Body of pancreas (tissue), 4 donors: ENCODE data around the gene ADGRF4. TPM values are rescaled to one million over a fixed set of nuclear protein-coding genes. Genes with fewer than 3 reads are reported as not detected.

ENCODE experiments used
- ATAC-seq: fragments of 150-250 bp; one replicate; pipeline ENCODE4 v1.9.1; 2016
- DNase-seq, 4 donors: peaks; one replicate each; pipeline ENCODE4 v3.0.0-alpha.2; 2019
- H3K27ac ChIP-seq, 4 donors: fragments of 200-600 bp; sonication (generic); 1 replicate in 3 of 4; 2 replicates in 1 of 4; pipeline versions ENCODE4 v1.5.1 to v1.6.1; 2016 to 2019; ENCODE audit warnings: mild to moderate bottlenecking in 1 of 4, mixed read lengths in 1 of 4, moderate library complexity in 1 of 4
- H3K27me3 ChIP-seq, 2 donors: fragments of 200-600 bp; sonication (generic); one replicate each; pipeline ENCODE4 v1.6.0; 2016; ENCODE audit warnings: mild to moderate bottlenecking in 1 of 2
- H3K36me3 ChIP-seq, 2 donors: fragments of 200-600 bp; sonication (generic); replicated peaks in 1 of 2; 2 replicates each; pipeline ENCODE4 v1.5.1; 2016; ENCODE audit warnings: low read depth in 2 of 2; ENCODE audit not compliant: insufficient read depth in 1 of 2
- H3K4me1 ChIP-seq: fragments of 200-600 bp; sonication (generic); one replicate; pipeline ENCODE4 v1.6.0; 2016
- H3K4me3 ChIP-seq, 2 donors: fragments of 200-600 bp; sonication (generic); 1 replicate in 1 of 2; 2 replicates in 1 of 2; pipeline ENCODE4 v1.5.1; 2016 to 2019
- H3K9me3 ChIP-seq, 3 donors: fragments of 200-600 bp; sonication (generic); 1 replicate in 2 of 3; 2 replicates in 1 of 3; pipeline ENCODE4 v1.5.1; 2016
- CTCF ChIP-seq, 7 experiments: fragments of 450-650 bp in 4 of 7; fragments of 200-600 bp in 3 of 7; sonication (generic) in 3 of 7; IDR thresholded peaks; one replicate each; pipeline ENCODE4 v1.5.1; 2016 to 2019; ENCODE audit warnings: antibody characterized with exemption in 7 of 7
- POLR2A ChIP-seq, 3 donors: fragments of 450-650 bp; IDR thresholded peaks; one replicate each; pipeline ENCODE4 v1.6.1; 2016; ENCODE audit warnings: antibody characterized with exemption in 3 of 3, mild to moderate bottlenecking in 2 of 3
- WGBS, 2 donors: methylation state at CpG; one replicate each; pipeline ENCODE4 v1.1.5; 2017; 5-methylcytosine and 5-hydroxymethylcytosine counted together
- intact Hi-C: fragments of 100-400 bp; cut with DNase I; formaldehyde crosslinking; loops from one replicate; pipeline ENCODE4 v1.15.1; 2023
- total RNA-seq, 2 donors: library from RNA; depleted of rRNA; stranded (reverse); fragments of >200 nt; gene quantifications; one replicate each; pipeline ENCODE4 v1.1.0, GENCODE V29; 2016

The ADGRF4 gene
- total RNA-seq, 2 donors from 2014 or later: not detected

- Histone ChIP-seq H3K9me3 (no peaks in the 10 kb centered on the region), H3K27me3 (no peaks in the 10 kb centered on the region), H3K4me1 (no peaks in the 10 kb centered on the region), H3K27ac (no peak overlapping the region), H3K4me3 (no peak overlapping the region), H3K36me3 (no peaks in the 10 kb centered on the region)
- 35 to 45% methylated on average over 4 of the region's 4 CpGs for WGBS, 2 donors
- intact Hi-C loops: no loop called here
- no peak for ATAC-seq
- TF ChIP-seq CTCF (IDR thresholded peaks at IDR 0.05) (no peak), POLR2A (IDR thresholded peaks at IDR 0.05) (no peak)
- DNase-seq: no peak
These were observed 36.6 kb downstream of the ADGRF4 start for GRCh38 chr6:47734831-47735481.

- TF ChIP-seq CTCF (IDR thresholded peaks at IDR 0.05): no peak
- TF ChIP-seq POLR2A (IDR thresholded peaks at IDR 0.05): no peak
- intact Hi-C loops: no loop called here
- Histone ChIP-seq H3K27ac (no peak overlapping the region), H3K4me3 (no peak overlapping the region), H3K9me3 (no peaks in the 10 kb centered on the region), H3K27me3 (no peaks in the 10 kb centered on the region), H3K4me1 (no peaks in the 10 kb centered on the region), H3K36me3 (no peaks in the 10 kb centered on the region)
- WGBS, 2 donors: 65 to 70% methylated on average over 7 of the region's 7 CpGs
- ATAC-seq (no peak), DNase-seq (no peak)
These were observed 37.8 kb downstream of the ADGRF4 start for GRCh38 chr6:47736083-47736700.

- Histone ChIP-seq H3K9me3 (no peaks in the 10 kb centered on the region), H3K4me1 (no peaks in the 10 kb centered on the region), H3K27ac (no peak overlapping the region), H3K4me3 (no peak overlapping the region), H3K36me3 (no peaks in the 10 kb centered on the region), H3K27me3 (no peaks in the 10 kb centered on the region)
- DNase-seq (no peak), ATAC-seq (no peak)
- 89 to 90% methylated on average over 2 of the region's 2 CpGs for WGBS, 2 donors
- intact Hi-C loops: no loop called here
- TF ChIP-seq CTCF (IDR thresholded peaks at IDR 0.05): no peak
These were observed 39.0 kb downstream of the ADGRF4 start for GRCh38 chr6:47737406-47737805.

- H3K9me3 ChIP-seq: no peaks in the 10 kb centered on the region
- H3K27me3 ChIP-seq: no peaks in the 10 kb centered on the region
- no peak for TF ChIP-seq CTCF (IDR thresholded peaks at IDR 0.05)
- TF ChIP-seq POLR2A (IDR thresholded peaks at IDR 0.05): no peak
- ATAC-seq (no peak), DNase-seq (no peak)
- no peaks in the 10 kb centered on the region for H3K4me1 ChIP-seq
- intact Hi-C loops: no loop called here
- H3K4me3 ChIP-seq: no peak overlapping the region
- whole genome bisulfite sequencing, 2 donors: 63 to 68% methylated on average over 1 of the region's 1 CpG
- H3K27ac ChIP-seq: no peak overlapping the region
- no peaks in the 10 kb centered on the region for H3K36me3 ChIP-seq
These were observed 42.3 kb downstream of the ADGRF4 start for GRCh38 chr6:47740714-47741113.

- Histone ChIP-seq H3K36me3 (no peaks in the 10 kb centered on the region), H3K4me1 (no peaks in the 10 kb centered on the region), H3K4me3 (no peak overlapping the region), H3K9me3 (no peaks in the 10 kb centered on the region), H3K27me3 (no peaks in the 10 kb centered on the region), H3K27ac (no peak overlapping the region)
- DNase-seq (peak in 2 of 4 donors; percentile 4 to 39), ATAC-seq (peak; percentile 6)
- 67 to 76% methylated on average over 2 of the region's 2 CpGs for WGBS, 2 donors
- intact Hi-C loops: no loop called here
- TF ChIP-seq POLR2A (IDR thresholded peaks at IDR 0.05) (no peak), CTCF (IDR thresholded peaks at IDR 0.05) (no peak)
These were observed 43.4 kb downstream of the ADGRF4 start for GRCh38 chr6:47741807-47742206.
